ENCODE measurements around the gene HERC4. TPM values are rescaled to one million over a fixed set of nuclear protein-coding genes. Genes with fewer than 3 reads are reported as not detected.

The HERC4 gene
- total RNA-seq, 1 experiment from 2014 or later = 57.4 TPM

DNA sequence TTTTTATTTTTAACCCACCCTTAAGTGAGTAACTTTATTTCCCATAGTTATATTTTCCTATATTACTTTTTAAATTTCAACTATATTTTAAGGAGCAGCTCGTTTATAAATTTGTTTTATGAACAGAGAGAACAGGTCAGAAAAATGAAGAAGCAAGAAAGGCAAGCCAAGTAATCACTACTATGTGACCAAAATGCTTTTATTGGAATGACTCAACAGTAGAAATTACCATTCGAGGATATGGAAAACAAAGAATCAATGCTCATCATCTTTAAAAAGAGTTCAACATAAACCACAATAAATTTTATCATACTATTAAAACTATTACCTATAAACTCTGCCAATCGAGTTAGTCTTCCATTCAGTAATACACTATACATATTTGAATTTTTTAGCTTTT is 7.6 kb downstream of the HERC4 start:
- TF ChIP-seq EZH2phosphoT487 (IDR thresholded peaks at IDR 0.05; ENCODE audit: borderline replicate concordance, low read length) (no peak), EZH2 (IDR thresholded peaks at IDR 0.05; ENCODE audit: low read length, unreplicated experiment) (no peak)
- TF ChIP-seq, protein P1, sequence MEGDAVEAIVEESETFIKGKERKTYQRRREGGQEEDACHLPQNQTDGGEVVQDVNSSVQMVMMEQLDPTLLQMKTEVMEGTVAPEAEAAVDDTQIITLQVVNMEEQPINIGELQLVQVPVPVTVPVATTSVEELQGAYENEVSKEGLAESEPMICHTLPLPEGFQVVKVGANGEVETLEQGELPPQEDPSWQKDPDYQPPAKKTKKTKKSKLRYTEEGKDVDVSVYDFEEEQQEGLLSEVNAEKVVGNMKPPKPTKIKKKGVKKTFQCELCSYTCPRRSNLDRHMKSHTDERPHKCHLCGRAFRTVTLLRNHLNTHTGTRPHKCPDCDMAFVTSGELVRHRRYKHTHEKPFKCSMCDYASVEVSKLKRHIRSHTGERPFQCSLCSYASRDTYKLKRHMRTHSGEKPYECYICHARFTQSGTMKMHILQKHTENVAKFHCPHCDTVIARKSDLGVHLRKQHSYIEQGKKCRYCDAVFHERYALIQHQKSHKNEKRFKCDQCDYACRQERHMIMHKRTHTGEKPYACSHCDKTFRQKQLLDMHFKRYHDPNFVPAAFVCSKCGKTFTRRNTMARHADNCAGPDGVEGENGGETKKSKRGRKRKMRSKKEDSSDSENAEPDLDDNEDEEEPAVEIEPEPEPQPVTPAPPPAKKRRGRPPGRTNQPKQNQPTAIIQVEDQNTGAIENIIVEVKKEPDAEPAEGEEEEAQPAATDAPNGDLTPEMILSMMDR (conservative IDR thresholded peaks at IDR 0.05; ENCODE audit: low read depth, low read length) = no peak
- Histone ChIP-seq H3K9me2 (replicated peaks; ENCODE audit: low read length) (no peaks in the 10 kb centered on the region), H3K9ac (ENCODE audit: low read length) (no peak overlapping the region), H3K79me2 (ENCODE audit: low read length) (peaks cover 70% of the 10 kb centered on the region), H3K4me2 (ENCODE audit: low read length) (peak overlapping the region; percentile 2; the same call in 1 of the 2 replicates), H2AFZ (ENCODE audit: low read length) (no peak overlapping the region), H4K20me1 (ENCODE audit: low read length) (peaks cover 30% of the 10 kb centered on the region), H3K27me3 (ENCODE audit: low read length) (no peaks in the 10 kb centered on the region), H3F3A (ENCODE audit: low read length, unreplicated experiment) (no peaks in the 10 kb centered on the region), H3K36me3 (ENCODE audit: low read depth, low read length) (peaks cover 39% of the 10 kb centered on the region), H3K9me3 (ENCODE audit: low read length) (no peaks in the 10 kb centered on the region), H3K4me3 (ENCODE audit: low read length) (no peak overlapping the region), H3K4me1 (ENCODE audit: insufficient read depth, low read length) (peaks cover 33% of the 10 kb centered on the region), H3K27ac (ENCODE audit: low read length) (no peak overlapping the region)
- CTCF ChIA-PET = interaction anchor here (1.5 kb wide), 1 partner anchor 279 kb away, joined by 5 read pairs; no protein-coding TSS in a partner anchor
- POLR2A ChIA-PET (ENCODE audit: unreplicated experiment) = interaction anchor here (0.5 to 0.6 kb wide), 2 partner anchors 184 to 250 kb away, joined by 3 read pairs; no protein-coding TSS in a partner anchor
- BruUV-seq (replicated peaks) = no TSS peak
- DNase-seq = peak; percentile 69
- peak; percentile 67 for ATAC-seq
- intact Hi-C loops (cut with micrococcal nuclease) = no loop called here

GRCh38 chr10:68067029-68067428 is 8.1 kb downstream of the HERC4 start:
- BruUV-seq (replicated peaks) = no TSS peak
- peaks cover 36% of the 10 kb centered on the region for H3K36me3 ChIP-seq (ENCODE audit: low read depth, low read length)
- no peaks in the 10 kb centered on the region for H3F3A ChIP-seq (ENCODE audit: low read length, unreplicated experiment)
- no peaks in the 10 kb centered on the region for H3K9me2 ChIP-seq (replicated peaks; ENCODE audit: low read length)
- H3K9me3 ChIP-seq (ENCODE audit: low read length) = no peaks in the 10 kb centered on the region
- ATAC-seq (no peak), DNase-seq (no peak)
- POLR2A ChIA-PET (ENCODE audit: unreplicated experiment) = no interaction called here
- no peak overlapping the region for H3K9ac ChIP-seq (ENCODE audit: low read length)
- no peaks in the 10 kb centered on the region for H3K27me3 ChIP-seq (ENCODE audit: low read length)
- TF ChIP-seq EZH2phosphoT487 (IDR thresholded peaks at IDR 0.05; ENCODE audit: borderline replicate concordance, low read length) (no peak), EZH2 (IDR thresholded peaks at IDR 0.05; ENCODE audit: low read length, unreplicated experiment) (no peak)
- TF ChIP-seq, protein P1 (conservative IDR thresholded peaks at IDR 0.05; ENCODE audit: low read depth, low read length) = no peak
- peaks cover 25% of the 10 kb centered on the region for H4K20me1 ChIP-seq (ENCODE audit: low read length)
- H3K4me3 ChIP-seq (ENCODE audit: low read length) = no peak overlapping the region
- intact Hi-C loops (cut with micrococcal nuclease) = no loop called here
- H3K27ac ChIP-seq (ENCODE audit: low read length) = no peak overlapping the region
- H2AFZ ChIP-seq (ENCODE audit: low read length) = no peak overlapping the region
- CTCF ChIA-PET = no interaction called here
- H3K4me1 ChIP-seq (ENCODE audit: insufficient read depth, low read length) = peaks cover 31% of the 10 kb centered on the region
- H3K79me2 ChIP-seq (ENCODE audit: low read length) = peaks cover 65% of the 10 kb centered on the region
- no peak overlapping the region for H3K4me2 ChIP-seq (ENCODE audit: low read length)

DNA sequence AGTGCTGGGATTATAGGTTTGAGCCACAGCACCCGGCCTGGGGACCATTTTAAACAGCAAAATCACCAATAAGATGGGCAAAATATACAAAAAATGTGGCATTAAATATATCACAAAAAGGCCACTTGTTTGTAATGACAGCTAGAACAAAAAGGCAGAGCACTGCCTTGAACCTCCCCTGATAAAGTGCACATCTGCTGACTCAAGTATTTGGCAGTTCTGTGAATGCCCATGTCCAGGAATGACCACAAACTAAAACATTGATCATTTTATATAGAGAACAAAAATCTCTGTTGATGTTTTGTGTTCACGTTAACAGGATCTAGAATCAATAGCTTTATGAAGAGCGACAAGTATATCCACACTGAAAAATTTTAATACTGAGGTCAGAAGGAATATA is 21.5 kb downstream of the HERC4 start:
- no peak overlapping the region for H3K9ac ChIP-seq (ENCODE audit: low read length)
- no peak for TF ChIP-seq EZH2phosphoT487 (IDR thresholded peaks at IDR 0.05; ENCODE audit: borderline replicate concordance, low read length)
- TF ChIP-seq, protein P1 (conservative IDR thresholded peaks at IDR 0.05; ENCODE audit: low read depth, low read length) = no peak
- no peak for TF ChIP-seq EZH2 (IDR thresholded peaks at IDR 0.05; ENCODE audit: low read length, unreplicated experiment)
- H3K36me3 ChIP-seq (ENCODE audit: low read depth, low read length) = peaks cover 20% of the 10 kb centered on the region; the same call in 1 of the 2 replicates
- no peaks in the 10 kb centered on the region for H3K9me2 ChIP-seq (replicated peaks; ENCODE audit: low read length)
- no peak overlapping the region for H3K27ac ChIP-seq (ENCODE audit: low read length)
- peaks cover 5% of the 10 kb centered on the region for H3F3A ChIP-seq (ENCODE audit: low read length, unreplicated experiment)
- ATAC-seq (no peak), DNase-seq (no peak)
- no peaks in the 10 kb centered on the region for H3K9me3 ChIP-seq (ENCODE audit: low read length)
- POLR2A ChIA-PET (ENCODE audit: unreplicated experiment) = no interaction called here
- CTCF ChIA-PET = no interaction called here
- H3K4me3 ChIP-seq (ENCODE audit: low read length) = no peak overlapping the region
- no peaks in the 10 kb centered on the region for H3K27me3 ChIP-seq (ENCODE audit: low read length)
- peaks cover 15% of the 10 kb centered on the region for H3K4me1 ChIP-seq (ENCODE audit: insufficient read depth, low read length)
- intact Hi-C loops (cut with micrococcal nuclease) = no loop called here
- peaks cover 6% of the 10 kb centered on the region; the same call in 1 of the 2 replicates for H3K79me2 ChIP-seq (ENCODE audit: low read length)
- H3K4me2 ChIP-seq (ENCODE audit: low read length) = no peak overlapping the region
- BruUV-seq (replicated peaks) = no TSS peak
- H4K20me1 ChIP-seq (ENCODE audit: low read length) = no peaks in the 10 kb centered on the region
- H2AFZ ChIP-seq (ENCODE audit: low read length) = no peak overlapping the region

Measured in PC-3 (cell line).